SK-N-MC (cell line): ENCODE results near the gene CFAP46.

ENCODE experiments used
- EZH2 ChIP-seq: fragments of 200-600 bp; sonication (generic); IDR thresholded peaks from one replicate; pipeline ENCODE4 v1.6.1; 2017; ENCODE audit warnings: antibody characterized with exemption
- POLR2AphosphoS5 ChIP-seq: IDR thresholded peaks from 2 replicates; pipeline ENCODE4 v1.6.1; 2012; ENCODE audit warnings: mild to moderate bottlenecking, low read depth, low read length, borderline replicate concordance

- TF ChIP-seq POLR2AphosphoS5 (no peak), EZH2 (no peak)
Observed at GRCh38 chr10:132810807-132811700, 131.3 kb downstream of the CFAP46 start.
